Measurements from ENCODE around the gene C12orf57. TPM values are rescaled to one million over a fixed set of nuclear protein-coding genes. Genes with fewer than 3 reads are reported as not detected.

Gene C12orf57
- total RNA-seq, 2 experiments from 2014 or later, result 184 to 185 TPM

DNA sequence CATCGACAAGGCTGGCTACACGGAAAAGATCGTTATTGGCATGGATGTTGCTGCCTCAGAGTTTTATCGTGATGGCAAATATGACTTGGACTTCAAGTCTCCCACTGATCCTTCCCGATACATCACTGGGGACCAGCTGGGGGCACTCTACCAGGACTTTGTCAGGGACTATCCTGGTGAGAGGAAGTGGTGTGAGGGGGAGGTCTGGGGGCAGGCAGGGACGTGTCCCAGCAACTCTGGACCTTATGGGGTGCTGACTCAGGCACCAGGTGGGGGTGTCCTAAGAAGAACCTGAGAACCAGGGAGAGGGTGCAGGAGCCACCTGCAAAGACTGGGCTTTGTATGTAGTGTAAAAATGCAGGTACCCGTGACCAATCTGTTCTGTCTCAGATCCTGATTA is 24.2 kb upstream of the C12orf57 start:
- Mint-ChIP-seq H3K4me3 (no peak overlapping the region), H3K4me1 (ENCODE audit: low read depth) (peaks cover 63% of the 10 kb centered on the region), H3K9me3 (ENCODE audit: insufficient read depth) (no peaks in the 10 kb centered on the region), H3K27me3 (ENCODE audit: low read depth) (no peaks in the 10 kb centered on the region), H3K27ac (peak overlapping the region; percentile 9), H3K36me3 (ENCODE audit: low read depth) (peaks cover 66% of the 10 kb centered on the region)
- POLR2A ChIA-PET, result interaction anchor here (1.8 kb wide), 1 partner anchor 24 kb away, joined by 10 read pairs; the partner anchor contains the start of genes C12orf57 and RNU7-1
- ATAC-seq (no peak), DNase-seq (no peak)
- CTCF ChIA-PET, result interaction anchor here (1.0 kb wide), 2 partner anchors 24 to 50 kb away, joined by 3 read pairs; partner anchors contain the start of genes C12orf57 and RNU7-1

DNA sequence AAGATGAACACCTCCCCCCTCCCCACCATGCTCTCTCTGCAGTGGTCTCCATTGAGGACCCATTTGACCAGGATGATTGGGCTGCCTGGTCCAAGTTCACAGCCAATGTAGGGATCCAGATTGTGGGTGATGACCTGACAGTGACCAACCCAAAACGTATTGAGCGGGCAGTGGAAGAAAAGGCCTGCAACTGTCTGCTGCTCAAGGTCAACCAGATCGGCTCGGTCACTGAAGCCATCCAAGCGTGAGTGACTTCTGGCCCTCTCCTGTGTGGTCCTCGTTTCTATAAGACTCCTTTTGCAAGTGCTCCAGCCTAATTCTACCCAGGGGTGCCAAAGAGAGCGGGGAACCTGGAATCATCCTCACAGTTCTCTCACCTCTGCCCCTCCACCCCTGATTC is 22.3 kb upstream of the C12orf57 start:
- ATAC-seq, result no peak
- Mint-ChIP-seq H3K4me1 (ENCODE audit: low read depth) (peaks cover 55% of the 10 kb centered on the region), H3K4me3 (no peak overlapping the region), H3K9me3 (ENCODE audit: insufficient read depth) (no peaks in the 10 kb centered on the region), H3K36me3 (ENCODE audit: low read depth) (peaks cover 56% of the 10 kb centered on the region), H3K27me3 (ENCODE audit: low read depth) (no peaks in the 10 kb centered on the region), H3K27ac (no peak overlapping the region)
- DNase-seq, result no peak
- CTCF ChIA-PET, result interaction anchor here (0.7 to 4.8 kb wide), 10 partner anchors 13 to 191 kb away, joined by 3 to 31 read pairs (median 4); partner anchors contain the start of genes C12orf57, LPCAT3, RNU7-1 and SPSB2
- POLR2A ChIA-PET, result interaction anchor here (1.2 to 1.8 kb wide), 2 partner anchors 16 to 22 kb away, joined by 5 to 12 read pairs; partner anchors contain the start of genes C12orf57 and RNU7-1

DNA sequence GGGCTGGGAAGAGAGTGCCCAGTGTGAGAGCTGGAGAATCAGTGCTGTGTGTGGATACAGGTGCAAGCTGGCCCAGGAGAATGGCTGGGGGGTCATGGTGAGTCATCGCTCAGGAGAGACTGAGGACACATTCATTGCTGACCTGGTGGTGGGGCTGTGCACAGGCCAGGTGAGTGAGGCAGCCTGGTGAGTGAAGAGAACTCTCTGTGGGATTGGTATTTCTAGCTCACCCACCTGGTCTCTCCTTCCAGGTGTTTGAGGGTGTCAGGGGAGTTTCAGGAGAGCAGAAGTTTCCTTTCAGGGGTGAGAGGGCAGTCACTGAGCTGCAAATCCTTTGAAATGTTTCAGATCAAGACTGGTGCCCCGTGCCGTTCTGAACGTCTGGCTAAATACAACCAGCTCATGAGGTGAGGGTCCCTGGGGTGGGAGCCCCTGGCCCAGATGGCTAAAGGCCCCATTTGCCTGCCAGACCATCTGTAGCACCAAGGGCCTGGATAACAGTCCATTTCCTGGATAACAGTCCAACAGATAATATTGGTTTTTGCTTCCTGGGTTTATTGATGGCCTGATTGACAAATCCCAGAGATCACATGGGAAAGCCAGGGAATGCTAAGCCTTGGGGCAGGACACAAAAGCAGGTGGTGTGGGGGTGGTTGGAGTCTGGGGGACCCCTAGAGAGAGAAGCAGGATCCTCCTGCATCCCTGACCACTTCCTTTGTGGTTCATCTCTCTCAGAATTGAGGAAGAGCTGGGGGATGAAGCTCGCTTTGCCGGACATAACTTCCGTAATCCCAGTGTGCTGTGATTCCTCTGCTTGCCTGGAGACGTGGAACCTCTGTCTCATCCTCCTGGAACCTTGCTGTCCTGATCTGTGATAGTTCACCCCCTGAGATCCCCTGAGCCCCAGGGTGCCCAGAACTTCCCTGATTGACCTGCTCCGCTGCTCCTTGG is 21.6 kb upstream of the C12orf57 start:
- H3K36me3 Mint-ChIP-seq (ENCODE audit: low read depth), result peaks cover 50% of the 10 kb centered on the region
- no peak for ATAC-seq
- H3K27ac Mint-ChIP-seq, result no peak overlapping the region

DNA sequence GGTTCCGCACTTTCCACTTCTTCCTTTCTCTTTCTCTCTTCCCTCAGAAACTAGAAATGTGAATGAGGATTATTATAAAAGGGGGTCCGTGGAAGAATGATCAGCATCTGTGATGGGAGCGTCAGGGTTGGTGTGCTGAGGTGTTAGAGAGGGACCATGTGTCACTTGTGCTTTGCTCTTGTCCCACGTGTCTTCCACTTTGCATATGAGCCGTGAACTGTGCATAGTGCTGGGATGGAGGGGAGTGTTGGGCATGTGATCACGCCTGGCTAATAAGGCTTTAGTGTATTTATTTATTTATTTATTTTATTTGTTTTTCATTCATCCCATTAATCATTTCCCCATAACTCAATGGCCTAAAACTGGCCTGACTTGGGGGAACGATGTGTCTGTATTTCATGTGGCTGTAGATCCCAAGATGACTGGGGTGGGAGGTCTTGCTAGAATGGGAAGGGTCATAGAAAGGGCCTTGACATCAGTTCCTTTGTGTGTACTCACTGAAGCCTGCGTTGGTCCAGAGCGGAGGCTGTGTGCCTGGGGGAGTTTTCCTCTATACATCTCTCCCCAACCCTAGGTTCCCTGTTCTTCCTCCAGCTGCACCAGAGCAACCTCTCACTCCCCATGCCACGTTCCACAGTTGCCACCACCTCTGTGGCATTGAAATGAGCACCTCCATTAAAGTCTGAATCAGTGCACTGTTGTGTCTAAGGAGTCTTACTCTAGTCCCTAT is 20.7 kb upstream of the C12orf57 start:
- DNase-seq (no peak), ATAC-seq (no peak)
- Mint-ChIP-seq H3K27me3 (ENCODE audit: low read depth) (no peaks in the 10 kb centered on the region), H3K9me3 (ENCODE audit: insufficient read depth) (no peaks in the 10 kb centered on the region), H3K36me3 (ENCODE audit: low read depth) (peaks cover 45% of the 10 kb centered on the region), H3K4me1 (ENCODE audit: low read depth) (peaks cover 57% of the 10 kb centered on the region), H3K4me3 (no peak overlapping the region), H3K27ac (no peak overlapping the region)
- ChIA-PET CTCF (interaction anchor here (0.8 to 8.0 kb wide), 14 partner anchors 9 to 231 kb away, joined by 4 to 106 read pairs (median 10); partner anchors contain the start of genes C1RL, ENO2, LPCAT3 and TPI1), POLR2A (interaction anchor here (0.7 to 8.3 kb wide), 5 partner anchors 13 to 55 kb away, joined by 3 to 94 read pairs (median 12); partner anchors contain the start of genes C12orf57, RNU7-1 and TPI1)

More for the DNA sequence above, 21.6 kb upstream of the C12orf57 start:
- Mint-ChIP-seq H3K9me3 (ENCODE audit: insufficient read depth) (no peaks in the 10 kb centered on the region), H3K4me1 (ENCODE audit: low read depth) (peaks cover 56% of the 10 kb centered on the region), H3K4me3 (no peak overlapping the region), H3K27me3 (ENCODE audit: low read depth) (no peaks in the 10 kb centered on the region)
- no peak for DNase-seq
- CTCF ChIA-PET, result interaction anchor here (0.7 to 4.8 kb wide), 9 partner anchors 15 to 190 kb away, joined by 3 to 31 read pairs (median 4); partner anchors contain the start of genes C12orf57, LPCAT3, RNU7-1 and SPSB2
- POLR2A ChIA-PET, result interaction anchor here (0.6 to 1.8 kb wide), 3 partner anchors 16 to 23 kb away, joined by 3 to 12 read pairs (median 5); partner anchors contain the start of genes C12orf57 and RNU7-1

DNA sequence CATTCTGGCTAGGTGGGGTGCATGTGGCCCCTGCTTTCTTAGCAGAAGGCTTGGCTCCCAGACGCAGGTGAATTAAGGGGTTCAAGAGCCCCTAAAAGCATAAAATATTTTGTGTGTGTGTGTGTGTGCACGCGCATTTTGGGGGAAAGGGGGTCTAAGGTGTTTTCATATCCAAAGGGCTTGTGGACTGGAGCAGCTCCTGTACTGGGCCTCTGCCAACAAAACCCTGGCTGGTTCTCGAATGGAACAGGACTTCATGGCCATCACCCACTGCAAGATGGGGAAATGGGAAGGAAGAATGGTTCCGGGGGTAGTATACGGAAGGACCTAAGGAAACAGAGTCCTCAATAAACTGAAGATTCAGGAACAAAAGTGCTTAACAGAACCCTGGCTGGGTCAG is 20.0 kb upstream of the C12orf57 start:
- Mint-ChIP-seq H3K27ac (peak overlapping the region; percentile 44), H3K36me3 (ENCODE audit: low read depth) (peaks cover 45% of the 10 kb centered on the region), H3K4me3 (peak overlapping the region; percentile 36), H3K27me3 (ENCODE audit: low read depth) (no peaks in the 10 kb centered on the region), H3K9me3 (ENCODE audit: insufficient read depth) (no peaks in the 10 kb centered on the region), H3K4me1 (ENCODE audit: low read depth) (peaks cover 61% of the 10 kb centered on the region)
- no peak for ATAC-seq
- ChIA-PET POLR2A (interaction anchor here (0.7 to 8.3 kb wide), 5 partner anchors 9 to 55 kb away, joined by 3 to 94 read pairs (median 3); partner anchors contain the start of genes C12orf57, ENO2, RNU7-1 and TPI1), CTCF (interaction anchor here (0.6 to 8.0 kb wide), 21 partner anchors 9 to 231 kb away, joined by 3 to 106 read pairs (median 6); partner anchors contain the start of genes C12orf57, C1R, C1RL and ENO2)
- DNase-seq, result no peak

DNA sequence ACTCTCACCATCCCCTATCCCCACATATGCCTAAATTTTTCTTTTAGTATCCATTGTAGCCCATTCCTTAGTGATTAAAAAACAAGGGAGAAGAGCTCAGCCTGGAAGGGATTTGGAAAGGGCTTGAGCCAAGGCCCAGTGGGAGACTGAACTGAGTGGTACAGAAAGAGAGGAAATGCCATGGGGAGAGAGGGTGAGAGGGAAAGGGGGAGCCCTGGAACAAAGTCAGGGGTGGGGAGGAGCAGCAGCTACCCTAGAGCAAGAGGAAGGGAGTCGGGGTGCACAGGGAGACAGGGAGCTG is 18.6 kb upstream of the C12orf57 start:
- POLR2A ChIA-PET, result interaction anchor here (0.6 to 8.3 kb wide), 9 partner anchors 12 to 193 kb away, joined by 3 to 94 read pairs (median 3); partner anchors contain the start of genes C12orf57, ENO2, RNU7-1 and SPSB2
- no peak for ATAC-seq
- Mint-ChIP-seq H3K27ac (peak overlapping the region; percentile 2), H3K36me3 (ENCODE audit: low read depth) (peaks cover 32% of the 10 kb centered on the region), H3K4me3 (no peak overlapping the region), H3K9me3 (ENCODE audit: insufficient read depth) (no peaks in the 10 kb centered on the region), H3K27me3 (ENCODE audit: low read depth) (no peaks in the 10 kb centered on the region), H3K4me1 (ENCODE audit: low read depth) (peaks cover 63% of the 10 kb centered on the region)
- CTCF ChIA-PET, result interaction anchor here (0.8 to 8.0 kb wide), 18 partner anchors 12 to 187 kb away, joined by 3 to 106 read pairs (median 6); partner anchors contain the start of genes C12orf57, C1RL, LPCAT3 and RNU7-1
- DNase-seq, result no peak

DNA sequence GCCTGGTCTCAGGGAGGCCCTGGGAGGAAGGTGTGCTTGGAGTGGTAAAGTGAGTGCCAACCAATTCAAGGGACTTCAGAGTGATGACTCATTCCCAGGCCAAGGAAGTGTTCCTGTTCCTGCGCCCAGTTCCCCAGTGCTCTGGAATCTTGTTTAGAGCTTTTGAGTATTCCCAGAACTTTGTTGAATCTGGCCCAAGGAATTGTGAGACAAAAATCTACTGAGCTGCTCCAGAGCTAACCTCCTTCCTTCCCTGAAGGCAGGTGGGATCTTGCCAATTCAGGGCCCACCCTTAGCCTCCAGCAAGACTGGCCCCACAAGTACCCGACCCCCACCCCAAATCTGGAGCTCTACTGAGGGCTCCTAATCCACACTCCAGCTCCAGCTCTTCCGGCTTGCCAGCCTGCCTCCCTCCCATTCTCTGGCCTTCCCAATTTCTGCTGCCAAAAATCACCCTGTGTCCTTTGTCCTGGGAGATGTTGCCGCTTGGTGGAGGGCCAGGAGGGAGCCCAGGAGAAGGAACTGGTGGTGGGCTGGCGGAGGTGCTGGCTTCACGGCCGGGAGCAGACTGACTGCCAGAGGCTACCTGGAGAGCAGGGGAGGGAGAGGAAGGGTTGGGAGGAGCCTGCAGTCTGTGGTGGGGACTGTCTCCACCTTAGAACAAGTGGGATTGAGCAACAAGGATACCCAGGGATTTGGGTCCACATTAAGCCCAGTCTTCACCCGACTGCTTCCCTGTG is 18.1 kb upstream of the C12orf57 start:
- peaks cover 32% of the 10 kb centered on the region for H3K36me3 Mint-ChIP-seq (ENCODE audit: low read depth)
- peak overlapping the region; percentile 2 for H3K27ac Mint-ChIP-seq
- H3K4me3 Mint-ChIP-seq, result peak overlapping the region; percentile 31
- H3K9me3 Mint-ChIP-seq (ENCODE audit: insufficient read depth), result no peaks in the 10 kb centered on the region
- ChIA-PET CTCF (interaction anchor here (0.8 to 8.0 kb wide), 18 partner anchors 11 to 187 kb away, joined by 3 to 106 read pairs (median 6); partner anchors contain the start of genes C12orf57, C1RL, LPCAT3 and RNU7-1), POLR2A (interaction anchor here (0.6 to 8.3 kb wide), 11 partner anchors 12 to 192 kb away, joined by 3 to 94 read pairs (median 5); partner anchors contain the start of genes C12orf57, ENO2, LPCAT3 and RNU7-1)
- ATAC-seq (no peak), DNase-seq (no peak)
- H3K27me3 Mint-ChIP-seq (ENCODE audit: low read depth), result no peaks in the 10 kb centered on the region
- peaks cover 65% of the 10 kb centered on the region for H3K4me1 Mint-ChIP-seq (ENCODE audit: low read depth)

DNA sequence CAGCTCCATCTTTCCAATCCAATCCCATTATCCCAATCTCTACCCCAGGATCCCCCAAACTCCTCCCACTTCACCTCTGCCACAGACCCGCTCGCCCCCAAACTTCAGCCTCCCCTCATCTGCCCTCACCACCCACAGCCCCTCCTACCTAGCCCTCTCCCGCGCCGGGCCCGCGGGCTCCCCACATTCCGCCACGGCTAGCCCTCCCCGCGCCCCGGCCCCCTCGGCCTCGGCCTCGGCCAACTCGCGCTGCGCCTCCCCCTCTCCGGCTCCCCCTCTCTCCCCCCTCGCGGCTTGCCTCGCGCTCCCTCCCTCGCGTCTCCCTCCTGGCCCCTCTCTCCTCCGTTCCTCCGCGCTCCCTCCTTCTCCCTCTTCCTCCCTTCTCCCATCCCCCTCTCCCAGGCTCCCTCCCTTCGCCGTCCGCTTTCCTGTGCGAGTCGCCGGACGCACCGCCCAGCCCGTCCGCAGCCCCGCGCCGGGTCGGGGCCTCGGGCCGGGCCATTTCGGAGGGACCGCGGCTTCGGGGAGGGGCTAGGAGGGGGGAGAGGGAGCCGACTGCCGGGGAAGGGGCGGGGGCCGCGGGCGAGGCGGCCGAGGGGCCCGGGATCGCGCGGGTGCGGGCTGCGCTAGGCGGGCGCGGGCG is 16.3 kb upstream of the C12orf57 start, which contains the start of gene ATN1:
ATN1 (plus strand) TSS at position 581 of the 643 bp plus-strand sequence. CDS start 6,043 bp downstream, outside the sequence.
- H3K4me3 Mint-ChIP-seq, result peak within 1 kb of the TSS; percentile 78
- peaks cover 16% of the 10 kb centered on the region for H3K36me3 Mint-ChIP-seq (ENCODE audit: low read depth)
- peak; percentile 34 for ATAC-seq
- H3K9me3 Mint-ChIP-seq (ENCODE audit: insufficient read depth), result no peaks in the 10 kb centered on the region
- POLR2A ChIA-PET, result interaction anchor here (0.8 to 8.3 kb wide), 5 partner anchors 10 to 59 kb away, joined by 3 to 94 read pairs (median 17); partner anchors contain the start of genes C12orf57, RNU7-1 and TPI1
- DNase-seq, result peak; percentile 51
- peaks cover 68% of the 10 kb centered on the region for H3K4me1 Mint-ChIP-seq (ENCODE audit: low read depth)
- H3K27ac Mint-ChIP-seq, result peak within 1 kb of the TSS; percentile 53
- H3K27me3 Mint-ChIP-seq (ENCODE audit: low read depth), result no peaks in the 10 kb centered on the region
- CTCF ChIA-PET, result interaction anchor here (0.7 to 8.0 kb wide), 7 partner anchors 9 to 182 kb away, joined by 3 to 106 read pairs (median 14); partner anchors contain the start of genes C12orf57, RNU7-1, SPSB2 and TPI1

DNA sequence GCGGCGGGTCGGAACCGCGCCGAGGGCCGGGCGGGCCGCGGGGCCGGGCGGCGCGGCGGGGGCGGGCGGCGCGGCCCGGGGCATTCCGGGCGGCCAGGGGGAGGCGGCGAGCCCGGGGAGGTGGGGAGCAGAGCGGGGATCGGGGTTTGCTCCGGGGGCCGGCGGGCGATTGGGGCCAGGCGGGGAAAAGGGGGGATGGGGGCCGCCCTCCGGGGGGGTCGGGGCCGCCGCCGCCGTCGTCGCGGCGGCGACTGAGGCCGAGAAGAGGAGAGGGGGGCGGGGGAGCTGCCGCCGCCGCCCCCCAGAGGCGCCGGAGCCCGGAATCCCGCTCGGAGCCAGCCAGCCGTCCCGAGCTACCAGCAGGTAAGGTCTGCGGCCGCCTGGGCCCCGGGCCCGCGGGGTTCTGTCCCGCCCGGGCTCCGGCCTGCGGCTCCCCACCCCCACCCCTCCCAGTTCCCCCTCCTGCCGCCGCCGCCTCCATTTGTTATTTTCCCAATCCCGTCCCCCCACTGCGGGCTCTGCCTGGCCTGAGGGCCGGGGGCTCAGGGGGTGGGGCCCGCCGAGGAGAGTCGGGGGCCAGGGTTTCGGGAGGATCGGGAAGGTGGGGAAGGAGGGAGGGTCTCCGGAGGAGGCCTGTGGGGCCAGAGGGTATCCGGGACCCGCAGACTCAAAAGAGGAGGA is 15.7 kb upstream of the C12orf57 start:
- no peak for DNase-seq
- peaks cover 13% of the 10 kb centered on the region for H3K36me3 Mint-ChIP-seq (ENCODE audit: low read depth)
- peaks cover 69% of the 10 kb centered on the region for H3K4me1 Mint-ChIP-seq (ENCODE audit: low read depth)

More for the DNA sequence above, 15.7 kb upstream of the C12orf57 start:
- peak; percentile 4 for ATAC-seq
- ChIA-PET CTCF (interaction anchor here (0.7 to 8.0 kb wide), 5 partner anchors 9 to 60 kb away, joined by 3 to 106 read pairs (median 3); partner anchors contain the start of genes C12orf57, RNU7-1 and TPI1), POLR2A (interaction anchor here (1.1 to 8.3 kb wide), 4 partner anchors 9 to 16 kb away, joined by 3 to 94 read pairs (median 34); partner anchors contain the start of genes C12orf57 and RNU7-1)
- H3K9me3 Mint-ChIP-seq (ENCODE audit: insufficient read depth), result no peaks in the 10 kb centered on the region
- peak overlapping the region; percentile 72 for H3K4me3 Mint-ChIP-seq
- H3K27ac Mint-ChIP-seq, result peak overlapping the region; percentile 36
- no peaks in the 10 kb centered on the region for H3K27me3 Mint-ChIP-seq (ENCODE audit: low read depth)
